HFF-Myc (cell line): ENCODE results near the gene CCDC51.

Experiments used
- DNase-seq: peaks from one replicate; pipeline ENCODE4 v3.0.0-alpha.2; 2011; ENCODE audit warnings: low read depth; ENCODE audit errors: extremely low read depth
- H3K4me3 ChIP-seq: replicated peaks from 2 replicates; pipeline ENCODE4 v1.5.1; 2011; ENCODE audit warnings: low read depth, mild to moderate bottlenecking, control low read depth, low read length
- TF ChIP-seq, protein P1 (sequence below): IDR thresholded peaks from 2 replicates; pipeline ENCODE4 v1.5.1; 2012; ENCODE audit warnings: mild to moderate bottlenecking, low read depth, low read length, control low read depth; ENCODE audit errors: missing control alignments

The CCDC51 gene

DNA sequence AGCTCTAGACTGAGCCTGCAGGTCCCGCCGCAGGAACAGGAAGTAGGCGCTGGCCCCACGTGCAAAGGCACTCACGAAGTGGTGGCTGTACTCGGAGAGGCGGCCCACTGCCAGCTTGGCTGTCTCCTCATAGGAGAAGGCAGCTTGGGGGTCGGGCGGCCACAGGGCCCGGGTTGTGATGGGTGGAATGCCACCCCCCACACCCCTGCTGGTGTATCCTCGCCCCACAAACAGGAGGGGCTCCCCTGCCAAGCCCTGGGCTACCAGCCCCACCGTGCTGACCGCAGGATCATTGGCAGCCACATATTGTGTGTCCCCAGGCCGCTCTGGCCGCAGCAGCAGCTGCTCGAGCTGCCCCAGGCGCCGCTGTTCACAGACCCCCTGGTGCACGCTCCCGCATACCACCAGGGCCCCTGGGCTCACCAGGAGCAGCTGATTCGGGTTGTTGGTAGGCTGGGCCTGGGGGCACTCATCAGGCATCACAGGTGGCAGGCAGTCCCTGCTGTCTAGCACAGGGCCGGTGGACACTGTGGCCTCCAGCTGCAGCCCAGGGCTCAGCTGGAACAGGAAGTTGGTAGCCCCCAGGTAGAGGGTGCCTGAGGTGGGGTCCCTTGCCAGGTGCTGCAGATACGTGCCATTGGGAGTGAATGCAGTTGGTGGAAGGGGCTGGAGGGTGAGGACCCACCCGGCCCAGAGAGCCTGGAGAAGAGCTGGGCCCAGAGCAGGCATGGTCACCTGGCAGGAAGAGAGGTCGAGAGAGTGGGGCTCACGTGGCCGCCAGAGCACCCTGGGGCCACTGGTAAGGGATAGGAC lies 15.8 kb downstream of the CCDC51 start:
- no peak overlapping the region for H3K4me3 ChIP-seq
- TF ChIP-seq, protein P1, sequence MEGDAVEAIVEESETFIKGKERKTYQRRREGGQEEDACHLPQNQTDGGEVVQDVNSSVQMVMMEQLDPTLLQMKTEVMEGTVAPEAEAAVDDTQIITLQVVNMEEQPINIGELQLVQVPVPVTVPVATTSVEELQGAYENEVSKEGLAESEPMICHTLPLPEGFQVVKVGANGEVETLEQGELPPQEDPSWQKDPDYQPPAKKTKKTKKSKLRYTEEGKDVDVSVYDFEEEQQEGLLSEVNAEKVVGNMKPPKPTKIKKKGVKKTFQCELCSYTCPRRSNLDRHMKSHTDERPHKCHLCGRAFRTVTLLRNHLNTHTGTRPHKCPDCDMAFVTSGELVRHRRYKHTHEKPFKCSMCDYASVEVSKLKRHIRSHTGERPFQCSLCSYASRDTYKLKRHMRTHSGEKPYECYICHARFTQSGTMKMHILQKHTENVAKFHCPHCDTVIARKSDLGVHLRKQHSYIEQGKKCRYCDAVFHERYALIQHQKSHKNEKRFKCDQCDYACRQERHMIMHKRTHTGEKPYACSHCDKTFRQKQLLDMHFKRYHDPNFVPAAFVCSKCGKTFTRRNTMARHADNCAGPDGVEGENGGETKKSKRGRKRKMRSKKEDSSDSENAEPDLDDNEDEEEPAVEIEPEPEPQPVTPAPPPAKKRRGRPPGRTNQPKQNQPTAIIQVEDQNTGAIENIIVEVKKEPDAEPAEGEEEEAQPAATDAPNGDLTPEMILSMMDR = no peak
- no peak for DNase-seq

DNA sequence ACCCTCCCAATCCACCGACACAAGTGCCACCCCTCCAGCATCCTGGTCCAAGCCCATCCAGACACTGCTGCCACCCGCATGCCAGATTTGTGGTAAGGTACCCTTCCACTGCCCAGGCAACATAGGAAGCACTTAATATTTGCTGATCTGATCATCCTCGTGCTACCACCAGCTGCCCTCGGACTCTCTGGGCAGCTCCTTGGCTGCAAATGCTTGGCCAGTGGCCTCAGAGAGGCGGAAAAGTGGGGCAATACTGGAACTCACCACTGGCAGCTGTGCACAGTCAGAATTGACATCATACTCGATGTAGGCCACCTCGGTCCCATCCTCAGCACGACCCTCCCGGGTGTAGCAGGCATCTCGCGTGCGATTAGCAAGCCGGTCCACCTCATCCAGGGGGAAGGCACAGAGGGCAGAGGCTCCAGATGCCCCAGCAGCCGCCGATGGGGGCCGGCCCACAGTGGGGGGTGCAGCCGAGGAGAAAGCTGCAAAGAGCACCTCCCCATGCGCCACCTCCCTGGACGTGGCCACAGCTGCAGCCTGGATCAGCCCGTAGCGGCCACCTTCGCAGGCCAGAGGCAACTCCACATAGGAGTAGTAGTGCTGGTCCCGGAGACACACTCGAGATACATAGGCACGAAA lies 16.6 kb downstream of the CCDC51 start:
- no peak overlapping the region for H3K4me3 ChIP-seq
- TF ChIP-seq, protein P1 = no peak
- DNase-seq = no peak

DNA sequence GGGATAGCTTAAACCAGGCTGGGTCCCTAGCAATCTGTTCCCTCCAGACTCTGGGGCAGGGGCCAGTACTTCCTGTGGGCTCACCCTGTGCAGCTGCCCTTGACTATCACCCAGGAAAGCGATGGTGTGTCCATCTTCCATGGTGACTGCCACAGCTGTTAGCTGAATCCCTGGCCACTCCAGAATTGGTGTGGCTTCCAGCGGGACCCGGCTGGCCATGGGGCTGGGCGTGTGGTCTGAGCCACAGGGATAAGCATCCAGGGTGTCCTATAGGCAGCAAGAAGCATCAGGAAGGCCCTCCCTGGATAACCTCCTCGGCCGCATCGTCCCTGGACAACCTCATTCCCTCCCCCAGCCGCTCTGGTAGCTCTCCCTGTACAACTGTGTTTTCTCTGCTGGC lies 17.2 kb downstream of the CCDC51 start:
- TF ChIP-seq, protein P1 = peak; percentile 0
- DNase-seq = no peak
- H3K4me3 ChIP-seq = no peak overlapping the region

DNA sequence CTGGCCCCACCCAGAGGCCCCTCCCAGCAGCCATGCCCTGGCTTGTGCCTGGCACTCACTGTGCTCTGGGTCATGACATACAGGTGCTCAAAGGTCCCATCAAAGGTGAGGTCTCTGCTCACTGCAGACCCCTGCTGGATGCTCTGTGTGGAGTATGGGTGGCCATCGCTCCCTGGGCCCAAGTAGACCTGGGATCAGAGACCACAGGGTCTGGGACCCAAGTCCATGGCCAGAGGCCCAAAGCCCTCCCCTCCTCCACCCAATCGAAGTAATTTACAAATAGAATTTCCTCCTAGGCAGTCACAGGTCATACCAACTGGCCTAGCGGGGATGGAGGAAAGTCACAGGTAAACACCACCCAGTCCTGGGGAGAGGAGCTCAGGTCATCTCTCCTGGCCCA lies 17.6 kb downstream of the CCDC51 start:
- DNase-seq = no peak
- no peak overlapping the region for H3K4me3 ChIP-seq
- TF ChIP-seq, protein P1 = peak; percentile 4

DNA sequence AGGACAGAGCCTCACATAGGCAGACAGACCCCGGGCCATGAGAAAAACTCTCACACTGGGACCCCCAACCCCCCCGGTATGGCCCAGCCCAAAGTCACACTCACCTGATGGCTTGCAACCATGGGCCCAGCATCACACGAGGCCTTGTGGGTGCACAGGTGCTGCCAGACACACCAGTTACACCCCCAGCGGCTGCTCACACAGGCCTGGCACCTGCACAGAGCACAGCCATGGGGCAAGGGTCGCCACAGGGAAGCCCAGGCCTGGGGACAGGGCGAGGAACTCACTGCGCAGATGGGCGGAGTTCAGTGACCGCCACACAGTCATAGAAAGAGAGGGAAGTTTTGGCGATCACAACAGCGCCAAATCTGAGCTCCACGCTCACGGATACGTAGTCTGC lies 19.4 kb downstream of the CCDC51 start:
- H3K4me3 ChIP-seq = no peak overlapping the region
- TF ChIP-seq, protein P1 = no peak
- DNase-seq = no peak

DNA sequence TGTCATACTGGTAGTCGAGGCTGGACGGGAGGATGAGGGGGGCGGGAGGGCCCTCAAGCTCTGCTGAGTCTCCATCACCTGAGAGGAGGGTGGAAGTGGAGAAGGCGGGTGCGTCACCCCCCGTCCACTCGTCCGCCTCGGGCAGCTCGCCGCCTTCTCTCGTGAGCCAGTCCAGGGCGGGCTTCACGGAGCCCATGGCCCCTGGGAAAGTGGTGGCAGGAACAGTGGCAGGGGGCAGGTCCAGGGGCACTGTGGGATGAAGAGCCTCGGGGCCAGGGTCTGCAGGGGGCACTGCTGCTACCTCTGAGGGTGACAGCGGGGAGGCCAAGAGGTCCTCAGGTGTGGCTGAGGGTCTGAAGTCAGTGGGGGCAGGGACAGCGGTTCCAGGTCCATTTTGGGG lies 20.3 kb downstream of the CCDC51 start:
- no peak overlapping the region for H3K4me3 ChIP-seq
- DNase-seq = no peak
- TF ChIP-seq, protein P1 = no peak
